Measurements from ENCODE around the gene NEO1. TPM values are rescaled to one million over a fixed set of nuclear protein-coding genes. Genes with fewer than 3 reads are reported as not detected.

The NEO1 gene
- total RNA-seq, 1 donor from 2014 or later, result 9.8 TPM

GRCh38 chr15:73303636-73304035 lies 251.4 kb downstream of the NEO1 start:
- Mint-ChIP-seq H3K27ac (no peak overlapping the region), H3K27me3 (ENCODE audit: low read depth) (peaks cover under 1% of the 10 kb centered on the region)
- intact Hi-C loops (cut with micrococcal nuclease), result no loop called here

GRCh38 chr15:73305331-73306211 lies 253.3 kb downstream of the NEO1 start:
- H3K27me3 Mint-ChIP-seq (ENCODE audit: low read depth), result peaks cover 3% of the 10 kb centered on the region

More at GRCh38 chr15:73303636-73304035, 251.4 kb downstream of the NEO1 start:
- Mint-ChIP-seq H3K4me3 (ENCODE audit: low read depth) (no peak overlapping the region), H3K4me1 (ENCODE audit: low read depth) (peaks cover 17% of the 10 kb centered on the region), H3K9me3 (no peaks in the 10 kb centered on the region), H3K36me3 (ENCODE audit: low read depth) (no peaks in the 10 kb centered on the region)
- no peak for DNase-seq (ENCODE audit: low spot score)

GRCh38 chr15:73308305-73308704 lies 256.0 kb downstream of the NEO1 start:
- no peaks in the 10 kb centered on the region for H3K9me3 Mint-ChIP-seq
- no peak for DNase-seq (ENCODE audit: low spot score)
- no peak overlapping the region for H3K27ac Mint-ChIP-seq
- H3K4me3 Mint-ChIP-seq (ENCODE audit: low read depth), result no peak overlapping the region
- H3K4me1 Mint-ChIP-seq (ENCODE audit: low read depth), result peaks cover 4% of the 10 kb centered on the region
- intact Hi-C loops (cut with micrococcal nuclease), result loop anchor here (5.0 kb wide), 1 partner anchor 329 kb away; no protein-coding TSS in a partner anchor
- no peaks in the 10 kb centered on the region for H3K36me3 Mint-ChIP-seq (ENCODE audit: low read depth)
- peaks cover 3% of the 10 kb centered on the region for H3K27me3 Mint-ChIP-seq (ENCODE audit: low read depth)

More at GRCh38 chr15:73305331-73306211, 253.3 kb downstream of the NEO1 start:
- no peak for DNase-seq (ENCODE audit: low spot score)
- H3K4me1 Mint-ChIP-seq (ENCODE audit: low read depth), result peaks cover 17% of the 10 kb centered on the region
- no peaks in the 10 kb centered on the region for H3K9me3 Mint-ChIP-seq
- no peaks in the 10 kb centered on the region for H3K36me3 Mint-ChIP-seq (ENCODE audit: low read depth)
- intact Hi-C loops (cut with micrococcal nuclease), result loop anchor here (5.0 kb wide), 1 partner anchor 332 kb away; no protein-coding TSS in a partner anchor
- H3K27ac Mint-ChIP-seq, result no peak overlapping the region
- H3K4me3 Mint-ChIP-seq (ENCODE audit: low read depth), result no peak overlapping the region

- no peak overlapping the region for H3K4me3 Mint-ChIP-seq (ENCODE audit: low read depth)
- no peak for DNase-seq (ENCODE audit: low spot score)
- H3K9me3 Mint-ChIP-seq, result no peaks in the 10 kb centered on the region
- no peaks in the 10 kb centered on the region for H3K4me1 Mint-ChIP-seq (ENCODE audit: low read depth)
- H3K27me3 Mint-ChIP-seq (ENCODE audit: low read depth), result peaks cover 23% of the 10 kb centered on the region
- no peaks in the 10 kb centered on the region for H3K36me3 Mint-ChIP-seq (ENCODE audit: low read depth)
- H3K27ac Mint-ChIP-seq, result no peak overlapping the region
- intact Hi-C loops (cut with micrococcal nuclease), result no loop called here
Observed at GRCh38 chr15:73313861-73314260, 261.6 kb downstream of the NEO1 start.

GRCh38 chr15:73317651-73318462 lies 265.6 kb downstream of the NEO1 start:
- intact Hi-C loops (cut with micrococcal nuclease), result no loop called here
- Mint-ChIP-seq H3K4me1 (ENCODE audit: low read depth) (no peaks in the 10 kb centered on the region), H3K27ac (no peak overlapping the region), H3K36me3 (ENCODE audit: low read depth) (no peaks in the 10 kb centered on the region), H3K27me3 (ENCODE audit: low read depth) (peaks cover 26% of the 10 kb centered on the region), H3K9me3 (no peaks in the 10 kb centered on the region), H3K4me3 (ENCODE audit: low read depth) (no peak overlapping the region)
- DNase-seq (ENCODE audit: low spot score), result no peak

- Mint-ChIP-seq H3K9me3 (no peaks in the 10 kb centered on the region), H3K27me3 (ENCODE audit: low read depth) (peaks cover 26% of the 10 kb centered on the region), H3K36me3 (ENCODE audit: low read depth) (no peaks in the 10 kb centered on the region), H3K27ac (no peak overlapping the region), H3K4me3 (ENCODE audit: low read depth) (no peak overlapping the region), H3K4me1 (ENCODE audit: low read depth) (no peaks in the 10 kb centered on the region)
- intact Hi-C loops (cut with micrococcal nuclease), result no loop called here
- no peak for DNase-seq (ENCODE audit: low spot score)
Observed at GRCh38 chr15:73318463-73319351, 266.4 kb downstream of the NEO1 start.

- Mint-ChIP-seq H3K4me3 (ENCODE audit: low read depth) (no peak overlapping the region), H3K27me3 (ENCODE audit: low read depth) (peaks cover 22% of the 10 kb centered on the region), H3K9me3 (no peaks in the 10 kb centered on the region), H3K36me3 (ENCODE audit: low read depth) (no peaks in the 10 kb centered on the region), H3K27ac (no peak overlapping the region), H3K4me1 (ENCODE audit: low read depth) (no peaks in the 10 kb centered on the region)
- intact Hi-C loops (cut with micrococcal nuclease), result no loop called here
- no peak for DNase-seq (ENCODE audit: low spot score)
Observed at GRCh38 chr15:73319460-73320245, 267.4 kb downstream of the NEO1 start.

- no peak overlapping the region for H3K27ac Mint-ChIP-seq
- H3K4me1 Mint-ChIP-seq (ENCODE audit: low read depth), result peaks cover 3% of the 10 kb centered on the region
- H3K4me3 Mint-ChIP-seq (ENCODE audit: low read depth), result no peak overlapping the region
- no peaks in the 10 kb centered on the region for H3K36me3 Mint-ChIP-seq (ENCODE audit: low read depth)
- H3K9me3 Mint-ChIP-seq, result no peaks in the 10 kb centered on the region
- peaks cover 16% of the 10 kb centered on the region for H3K27me3 Mint-ChIP-seq (ENCODE audit: low read depth)
- intact Hi-C loops (cut with micrococcal nuclease), result no loop called here
- DNase-seq (ENCODE audit: low spot score), result no peak
Observed at GRCh38 chr15:73320619-73321180, 268.4 kb downstream of the NEO1 start.

- Mint-ChIP-seq H3K27me3 (ENCODE audit: low read depth) (peaks cover 16% of the 10 kb centered on the region), H3K27ac (no peak overlapping the region), H3K36me3 (ENCODE audit: low read depth) (no peaks in the 10 kb centered on the region), H3K4me1 (ENCODE audit: low read depth) (peaks cover 4% of the 10 kb centered on the region), H3K4me3 (ENCODE audit: low read depth) (no peak overlapping the region), H3K9me3 (no peaks in the 10 kb centered on the region)
- no peak for DNase-seq (ENCODE audit: low spot score)
- intact Hi-C loops (cut with micrococcal nuclease), result no loop called here
Observed at GRCh38 chr15:73321496-73322450, 269.5 kb downstream of the NEO1 start.

GRCh38 chr15:73322665-73323373 lies 270.6 kb downstream of the NEO1 start:
- peaks cover 11% of the 10 kb centered on the region for H3K27me3 Mint-ChIP-seq (ENCODE audit: low read depth)

More at GRCh38 chr15:73322665-73323373, 270.6 kb downstream of the NEO1 start:
- no peak for DNase-seq (ENCODE audit: low spot score)
- intact Hi-C loops (cut with micrococcal nuclease), result no loop called here
- no peaks in the 10 kb centered on the region for H3K36me3 Mint-ChIP-seq (ENCODE audit: low read depth)
- no peak overlapping the region for H3K4me3 Mint-ChIP-seq (ENCODE audit: low read depth)
- no peaks in the 10 kb centered on the region for H3K9me3 Mint-ChIP-seq
- H3K4me1 Mint-ChIP-seq (ENCODE audit: low read depth), result peaks cover 4% of the 10 kb centered on the region
- H3K27ac Mint-ChIP-seq, result no peak overlapping the region

Measured in activated T-helper 2 cell treated with anti-CD3 and anti-CD28 coated beads, Interferon-gamma antibody, Interleukin-2, Interleukin-4, amounts not matched to agents 10 μg/mL and 5 μg/mL and 100 μg/mL, durations not matched to agents 14 hours and 24 hours and 36 hours (primary cell).